GM19468 (cell line): Measurements from ENCODE around the gene KCNIP3.
"Not testable (repeated sequence)": the region's sequence is repeated elsewhere in the genome, so short reads cannot be mapped to it uniquely, and the experiment has no call there.

Experiments used
- ATAC-seq: cut with Tn5 transposase; IDR thresholded peaks from one replicate; pipeline ENCODE4 v1.9.1; 2021; ENCODE audit warnings: mild to moderate bottlenecking, moderate library complexity, moderate number of reproducible peaks; ENCODE audit not compliant: unreplicated experiment; ENCODE audit errors: extremely low read depth

Gene KCNIP3

GRCh38 chr2:95345081-95345562 is 48.0 kb downstream of the KCNIP3 start:
- ATAC-seq: no peak

- peak; percentile 45 for ATAC-seq
Measured at GRCh38 chr2:95345563-95346230, 48.5 kb downstream of the KCNIP3 start.

GRCh38 chr2:95346231-95346737 is 49.1 kb downstream of the KCNIP3 start:
- ATAC-seq: no peak

GRCh38 chr2:95346738-95347671 is 49.9 kb downstream of the KCNIP3 start:
- no peak for ATAC-seq

GRCh38 chr2:95347681-95348608 is 50.8 kb downstream of the KCNIP3 start:
- ATAC-seq: no peak

GRCh38 chr2:95348609-95349567 is 51.7 kb downstream of the KCNIP3 start:
- ATAC-seq: no peak

- ATAC-seq: no peak
Measured at GRCh38 chr2:95349568-95350322, 52.6 kb downstream of the KCNIP3 start.

- no peak for ATAC-seq
Measured at GRCh38 chr2:95350368-95350767, 53.2 kb downstream of the KCNIP3 start.

- no peak for ATAC-seq
Measured at GRCh38 chr2:95350774-95351597, 53.8 kb downstream of the KCNIP3 start.

GRCh38 chr2:95351598-95351915 is 54.4 kb downstream of the KCNIP3 start:
- no peak for ATAC-seq

- no peak for ATAC-seq
Measured at GRCh38 chr2:95352310-95353054, 55.3 kb downstream of the KCNIP3 start.

- ATAC-seq: no peak
Measured at GRCh38 chr2:95353055-95353575, 56.0 kb downstream of the KCNIP3 start.

GRCh38 chr2:95353613-95354468 is 56.7 kb downstream of the KCNIP3 start:
- ATAC-seq: no peak

- ATAC-seq: no peak
Measured at GRCh38 chr2:95354469-95354901, 57.3 kb downstream of the KCNIP3 start.

- ATAC-seq: no peak
Measured at GRCh38 chr2:95354925-95355324, 57.8 kb downstream of the KCNIP3 start.

- not testable (repeated sequence) for ATAC-seq
Measured at GRCh38 chr2:95355486-95355885, 58.3 kb downstream of the KCNIP3 start.
